Measurements from ENCODE around the gene BRI3.

DNA sequence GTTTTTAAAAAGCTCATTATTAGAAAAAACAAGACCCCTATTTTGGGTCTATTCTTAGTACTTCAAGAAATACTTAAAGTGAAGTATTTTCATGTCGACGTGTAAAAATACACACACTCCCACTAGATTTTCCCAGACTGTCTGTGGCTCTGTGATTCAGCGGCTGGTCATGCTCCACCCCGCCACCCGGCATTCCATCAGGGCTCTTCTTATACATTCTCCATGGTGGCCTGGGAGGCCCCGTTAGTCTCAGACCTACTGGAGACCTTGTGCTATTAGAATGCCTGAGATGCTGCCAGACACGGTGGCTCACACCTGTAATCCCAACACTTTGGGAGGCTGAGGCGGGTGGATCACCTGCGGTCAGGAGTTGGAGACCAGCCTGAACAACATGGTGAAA, 42.5 kb upstream of the BRI3 start:
- no peak for TF ChIP-seq MXI1 (IDR thresholded peaks at IDR 0.05; ENCODE audit: borderline replicate concordance, low read depth, low read length)
- TF ChIP-seq, protein P1, sequence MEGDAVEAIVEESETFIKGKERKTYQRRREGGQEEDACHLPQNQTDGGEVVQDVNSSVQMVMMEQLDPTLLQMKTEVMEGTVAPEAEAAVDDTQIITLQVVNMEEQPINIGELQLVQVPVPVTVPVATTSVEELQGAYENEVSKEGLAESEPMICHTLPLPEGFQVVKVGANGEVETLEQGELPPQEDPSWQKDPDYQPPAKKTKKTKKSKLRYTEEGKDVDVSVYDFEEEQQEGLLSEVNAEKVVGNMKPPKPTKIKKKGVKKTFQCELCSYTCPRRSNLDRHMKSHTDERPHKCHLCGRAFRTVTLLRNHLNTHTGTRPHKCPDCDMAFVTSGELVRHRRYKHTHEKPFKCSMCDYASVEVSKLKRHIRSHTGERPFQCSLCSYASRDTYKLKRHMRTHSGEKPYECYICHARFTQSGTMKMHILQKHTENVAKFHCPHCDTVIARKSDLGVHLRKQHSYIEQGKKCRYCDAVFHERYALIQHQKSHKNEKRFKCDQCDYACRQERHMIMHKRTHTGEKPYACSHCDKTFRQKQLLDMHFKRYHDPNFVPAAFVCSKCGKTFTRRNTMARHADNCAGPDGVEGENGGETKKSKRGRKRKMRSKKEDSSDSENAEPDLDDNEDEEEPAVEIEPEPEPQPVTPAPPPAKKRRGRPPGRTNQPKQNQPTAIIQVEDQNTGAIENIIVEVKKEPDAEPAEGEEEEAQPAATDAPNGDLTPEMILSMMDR (conservative IDR thresholded peaks at IDR 0.05; ENCODE audit: low read depth, low read length) = no peak
- no peak for TF ChIP-seq MAFK (IDR thresholded peaks at IDR 0.05; ENCODE audit: low read depth, low read length)
- no peak for TF ChIP-seq CEBPB (IDR thresholded peaks at IDR 0.05; ENCODE audit: low read depth, low read length)
- TF ChIP-seq FOS (IDR thresholded peaks at IDR 0.05; ENCODE audit: low read depth, low read length) = no peak
- no peak for TF ChIP-seq RFX5 (IDR thresholded peaks at IDR 0.05; ENCODE audit: low read depth, low read length)

Measured in IMR-90 (cell line).